ENCODE results near the gene PPP3CA. TPM values are rescaled to one million over a fixed set of nuclear protein-coding genes. Genes with fewer than 3 reads are reported as not detected.

Gene PPP3CA
- polyA plus RNA-seq, 3 donors: 38.1 to 41.4 (median 41.4) TPM

GRCh38 chr4:101291198-101291597 lies 56.1 kb downstream of the PPP3CA start:
- DNase-seq: no peak

- no peak for DNase-seq
Measured at GRCh38 chr4:101290654-101291053, 56.7 kb downstream of the PPP3CA start.

DNA sequence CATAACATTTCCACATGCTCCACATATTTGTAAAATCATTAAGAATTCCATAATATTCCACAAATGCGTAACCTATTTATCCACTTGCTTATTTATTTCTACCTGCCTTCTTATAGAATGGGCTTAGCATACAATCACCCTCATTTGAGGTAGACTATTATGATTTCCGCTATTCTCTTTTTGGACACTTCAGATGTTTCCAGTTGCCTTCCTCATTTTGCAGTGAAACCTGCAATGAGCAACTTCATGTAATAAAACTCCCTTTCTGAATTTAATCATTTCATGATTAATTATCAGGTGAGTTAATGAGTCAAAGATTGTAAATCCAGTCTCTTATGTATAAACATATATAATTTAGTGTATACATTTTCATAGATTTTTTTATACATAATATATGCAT lies 58.0 kb downstream of the PPP3CA start:
- no peak for DNase-seq

- no peak for DNase-seq
Measured at GRCh38 chr4:101288365-101289145, 58.8 kb downstream of the PPP3CA start.

DNA sequence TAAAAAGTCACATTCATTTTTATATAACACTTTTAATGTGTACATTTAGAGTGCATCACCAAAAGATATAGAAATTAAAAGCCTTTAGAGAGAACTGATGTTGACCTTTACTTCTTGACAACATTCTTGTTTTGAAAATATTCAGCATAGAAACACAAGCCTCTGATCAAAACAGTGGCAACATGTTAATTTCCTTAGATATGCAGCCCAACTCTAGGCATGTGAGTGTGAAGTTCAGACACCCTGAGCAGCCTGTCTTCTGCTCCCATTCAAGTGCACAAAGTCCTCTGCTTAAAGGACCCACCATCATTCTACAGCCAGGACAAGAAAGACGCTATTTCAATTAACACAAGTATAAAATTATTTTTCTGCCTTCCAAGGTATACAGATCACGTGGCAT lies 60.0 kb downstream of the PPP3CA start:
- DNase-seq: no peak

DNA sequence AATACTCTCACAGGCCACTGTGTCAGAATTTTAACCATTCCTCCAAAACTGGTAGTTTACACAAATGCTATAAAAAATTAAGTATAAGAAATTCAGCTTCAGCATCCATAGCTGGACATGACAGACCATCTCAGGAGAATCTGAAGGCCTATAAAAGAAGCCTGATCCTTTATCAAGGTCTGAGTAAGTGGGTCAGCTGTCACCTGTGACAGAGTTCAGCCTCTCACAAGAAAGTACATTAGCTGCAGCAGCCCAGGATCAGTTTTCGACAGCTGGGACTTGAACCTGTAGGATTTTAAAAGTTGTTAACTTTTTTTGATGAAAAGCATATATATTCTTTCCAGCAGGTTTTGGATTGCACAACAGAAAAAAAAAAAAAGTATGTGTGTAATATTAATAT lies 60.7 kb downstream of the PPP3CA start:
- DNase-seq: no peak

- no peak for DNase-seq
Measured at GRCh38 chr4:101285985-101286384, 61.3 kb downstream of the PPP3CA start.

DNA sequence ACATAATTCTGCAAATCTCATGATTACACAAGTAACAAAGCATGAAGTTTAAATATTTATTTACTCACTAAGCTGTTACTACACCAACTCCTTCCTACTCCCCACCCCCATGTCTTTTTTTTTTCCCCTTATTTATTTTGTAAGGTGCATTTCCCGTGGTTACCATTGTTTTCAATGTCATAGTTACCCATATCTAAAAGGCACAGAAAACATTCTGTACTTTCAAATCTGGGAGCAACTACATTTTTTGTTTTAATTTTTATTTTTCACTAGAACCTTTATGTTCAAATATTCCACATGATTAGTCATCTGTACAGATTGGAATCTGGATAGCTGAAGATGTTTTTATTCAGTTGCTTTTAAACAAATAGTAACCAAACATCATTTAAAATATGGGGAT lies 62.8 kb downstream of the PPP3CA start:
- DNase-seq: no peak

GRCh38 chr4:101283434-101283833 lies 63.9 kb downstream of the PPP3CA start:
- no peak for DNase-seq

- DNase-seq: no peak
Measured at GRCh38 chr4:101282076-101282844, 65.1 kb downstream of the PPP3CA start.

DNA sequence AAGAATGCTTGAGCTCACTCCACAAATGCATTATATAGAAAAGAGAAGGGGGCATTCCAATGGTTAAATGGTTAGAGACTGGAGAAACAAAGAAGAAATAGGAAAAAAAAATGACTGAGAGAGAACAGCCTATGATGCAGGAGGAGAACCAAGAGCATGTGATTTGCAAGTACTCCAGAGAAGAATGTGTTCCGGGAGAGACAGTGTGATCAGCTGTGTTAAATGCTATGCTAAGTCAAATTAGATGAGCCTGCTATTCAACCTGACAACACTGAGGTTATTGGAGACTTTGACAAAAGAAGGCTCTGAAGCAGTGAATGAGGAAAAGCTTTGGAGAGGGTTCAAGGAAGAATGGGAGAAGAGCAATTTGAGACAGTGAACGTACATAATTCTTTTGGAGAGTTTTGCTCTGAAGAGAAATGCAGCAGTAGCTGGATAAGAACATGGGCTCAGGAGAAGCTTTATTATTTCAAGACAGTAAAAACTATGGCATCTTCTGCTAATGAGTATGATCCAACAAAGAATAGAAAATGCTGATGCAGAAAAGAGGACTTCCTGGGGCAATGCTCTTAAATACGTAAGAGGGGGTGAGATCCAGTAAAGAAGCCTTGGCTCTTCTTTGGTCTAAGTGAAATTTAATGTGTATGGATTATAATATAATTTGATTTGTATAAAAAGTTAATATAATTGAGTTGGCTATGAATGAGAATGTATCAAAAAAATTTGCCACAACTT lies 66.3 kb downstream of the PPP3CA start:
- DNase-seq: no peak

GRCh38 chr4:101279377-101279871 lies 67.9 kb downstream of the PPP3CA start:
- peak; percentile 33 for DNase-seq

GRCh38 chr4:101277671-101278070 lies 69.7 kb downstream of the PPP3CA start:
- DNase-seq: no peak

DNA sequence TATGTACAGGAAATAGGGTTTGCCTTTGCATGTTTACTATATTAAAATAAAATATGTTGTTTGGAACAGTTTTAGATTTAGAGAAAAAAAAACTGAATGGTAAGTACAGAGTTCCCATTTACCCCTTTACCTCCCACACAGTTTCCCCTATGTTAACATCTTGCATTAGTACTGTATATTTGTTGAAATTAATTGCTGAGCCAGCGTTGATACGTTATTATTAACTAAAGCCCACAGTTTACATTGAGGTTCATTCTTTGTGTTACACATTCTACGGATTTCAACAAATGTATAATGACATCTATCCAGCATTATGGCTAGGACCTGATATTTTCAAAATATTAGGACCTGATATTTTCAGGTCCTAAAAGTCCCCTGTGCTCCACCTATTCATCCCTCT lies 70.7 kb downstream of the PPP3CA start:
- no peak for DNase-seq

DNA sequence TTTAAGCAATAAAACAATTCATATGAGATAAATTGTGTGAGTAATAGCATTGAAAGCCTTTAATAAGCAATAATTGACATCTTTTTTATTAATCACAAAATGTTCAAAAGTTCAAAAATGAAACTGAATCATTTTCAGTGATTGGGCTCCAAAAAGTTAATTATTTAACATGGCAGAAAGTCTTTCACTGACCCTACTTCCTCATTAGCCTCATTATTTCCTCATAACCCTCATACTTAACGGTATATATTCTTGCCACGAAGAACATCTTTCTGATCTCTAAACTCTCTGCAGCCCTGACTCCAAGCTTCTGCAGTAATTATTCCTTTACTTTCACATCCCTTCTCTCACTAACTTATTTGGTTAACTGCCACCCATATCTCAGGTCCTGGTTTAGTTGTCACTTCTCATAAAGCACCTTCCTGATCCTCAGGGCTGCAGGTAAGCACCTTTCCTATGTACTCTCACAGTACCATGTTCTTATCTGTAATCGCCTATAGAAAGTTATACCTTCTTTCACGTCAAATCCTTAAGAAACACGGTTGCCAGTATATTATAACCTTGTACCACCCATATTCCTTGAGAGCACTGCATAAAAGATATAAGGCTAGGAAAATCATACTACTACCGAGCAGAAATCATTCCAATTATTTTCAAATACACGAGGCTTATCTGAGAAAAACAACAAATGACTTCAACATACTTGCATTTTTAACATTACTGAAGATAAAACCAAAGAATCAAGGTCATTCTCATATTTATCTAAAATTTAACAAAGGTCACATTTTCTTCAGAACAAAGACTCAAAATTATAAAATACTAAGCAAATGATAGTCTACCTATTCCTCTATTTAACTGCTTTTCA lies 72.2 kb downstream of the PPP3CA start:
- no peak for DNase-seq

DNA sequence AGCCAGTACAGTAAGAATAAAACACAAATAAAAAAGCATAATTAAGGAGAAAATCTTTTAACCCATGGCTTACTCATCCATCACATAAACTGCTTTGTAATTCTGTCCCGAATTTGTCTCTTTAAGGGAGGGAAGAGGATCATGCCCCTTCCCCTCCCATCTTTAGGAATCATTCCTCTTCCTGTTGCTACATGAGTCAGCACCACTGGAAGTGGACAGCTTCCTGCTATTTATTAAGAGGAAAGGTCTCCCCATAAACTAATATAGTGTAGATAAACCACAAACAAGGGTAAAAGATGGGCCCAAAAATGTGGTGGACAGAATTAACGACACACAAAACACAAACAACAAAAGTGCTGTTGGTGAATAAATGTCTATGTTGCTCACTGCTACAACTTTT lies 75.8 kb downstream of the PPP3CA start:
- no peak for DNase-seq

DNA sequence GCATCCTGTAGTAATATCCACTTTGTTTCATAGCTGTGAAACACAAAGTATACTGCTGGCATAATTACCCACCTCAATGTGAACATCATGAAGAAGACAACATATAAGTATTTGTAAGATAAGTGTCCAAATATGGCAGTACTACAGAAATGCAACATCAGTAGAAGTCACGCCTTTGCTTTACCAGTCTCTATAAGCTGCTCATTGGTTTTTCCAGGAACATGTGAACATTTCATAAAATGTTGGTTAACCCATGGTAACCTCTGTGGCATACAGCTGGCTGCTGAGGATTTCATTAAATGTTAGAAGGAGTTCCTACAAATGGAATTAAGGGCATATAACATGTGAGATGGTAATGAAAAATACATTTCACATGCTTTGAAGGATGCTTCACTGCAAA lies 77.6 kb downstream of the PPP3CA start:
- DNase-seq: no peak

GRCh38 chr4:101265816-101266172 lies 81.5 kb downstream of the PPP3CA start:
- DNase-seq: no peak

DNA sequence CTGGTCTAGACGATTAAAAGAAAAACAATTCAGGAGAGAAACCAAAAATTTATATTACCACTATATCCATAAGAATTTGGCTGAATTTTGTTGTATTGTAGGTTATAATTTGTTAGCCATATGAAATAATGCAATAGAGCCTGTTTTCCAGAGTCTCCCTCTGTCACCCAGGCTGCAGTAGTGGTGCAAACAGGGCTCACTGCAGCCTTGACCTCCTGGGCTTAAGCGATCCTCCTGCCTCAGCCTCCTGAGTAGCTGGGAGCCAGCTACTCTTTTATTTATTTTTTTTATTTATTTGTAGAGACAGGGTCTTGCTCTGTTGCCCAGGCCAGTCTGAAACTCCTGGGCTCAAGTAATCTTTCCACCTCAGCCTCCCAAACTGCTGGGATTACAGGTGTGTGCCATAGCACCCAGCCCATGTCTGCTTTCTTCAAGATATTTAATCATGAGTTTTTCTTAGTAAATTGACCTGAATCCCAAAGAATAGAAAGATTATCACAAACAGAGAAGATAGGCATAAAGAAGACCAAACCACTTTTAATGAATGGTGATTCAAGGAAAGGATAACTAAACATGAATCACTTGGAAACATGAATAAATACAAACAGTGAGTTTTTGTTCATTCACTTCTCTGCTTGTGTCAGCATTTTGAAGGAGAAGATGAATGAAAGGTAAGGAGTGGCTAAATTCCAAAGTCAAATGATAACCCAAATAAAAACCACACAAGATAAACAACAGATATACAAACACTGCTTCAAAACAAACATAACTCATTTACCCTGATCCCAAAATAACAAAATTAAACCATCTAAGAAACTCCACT lies 82.1 kb downstream of the PPP3CA start:
- DNase-seq: no peak

DNA sequence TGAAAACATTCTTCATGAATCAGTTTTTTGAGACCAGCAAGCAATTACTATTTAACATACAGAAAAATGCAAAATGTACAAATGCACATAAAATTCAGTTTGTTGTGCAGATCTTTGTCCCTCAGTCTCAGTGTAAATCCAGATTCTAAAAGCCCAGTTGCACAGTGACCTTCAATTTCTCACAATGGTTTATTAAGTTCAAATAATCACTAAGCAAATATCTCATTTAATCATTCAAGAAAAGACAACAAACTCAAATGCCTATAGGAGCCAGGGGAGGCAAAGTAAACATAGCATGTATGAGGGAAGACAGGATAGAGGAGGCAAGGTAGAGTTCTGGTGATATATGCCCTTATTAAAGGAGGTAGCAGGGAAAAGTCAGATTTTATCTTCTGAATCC lies 82.8 kb downstream of the PPP3CA start:
- DNase-seq: no peak

DNA sequence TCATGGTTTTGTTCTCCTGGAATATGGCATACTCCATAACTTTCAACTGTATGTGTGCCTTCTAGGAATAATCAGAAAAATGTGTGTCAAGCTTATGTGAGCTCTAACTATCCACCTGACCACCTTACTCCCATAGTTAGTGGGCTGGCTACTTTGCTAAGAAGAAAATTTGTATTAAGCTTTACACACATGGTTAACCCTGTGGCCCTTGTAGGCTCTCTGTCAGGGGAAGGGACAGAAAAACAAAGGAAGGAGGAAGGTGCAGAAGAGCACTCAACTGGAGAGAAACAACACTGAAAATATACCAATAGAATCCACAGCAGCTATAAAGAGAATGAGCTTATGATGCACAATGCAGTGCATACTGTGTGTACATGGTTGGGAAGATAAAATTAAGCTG lies 84.6 kb downstream of the PPP3CA start:
- no peak for DNase-seq
